Measurements from ENCODE around the gene CD8B2. TPM values are rescaled to one million over a fixed set of nuclear protein-coding genes. Genes with fewer than 3 reads are reported as not detected.

The CD8B2 gene
- polyA plus RNA-seq, 1 donor from 2014 or later: not detected

Other genes with a start within 250 kb of the CD8B2 start
- gene RGPD3, start 19.0 kb upstream of the CD8B2 start, polyA plus RNA-seq: 0.06 TPM

All from IgD-negative memory B cell (primary cell).